Renal cortex interstitium (tissue), 11 donors: Measurements from ENCODE around the gene ZNF747. TPM values are rescaled to one million over a fixed set of nuclear protein-coding genes. Genes with fewer than 3 reads are reported as not detected.
A peak's percentile ranks its signal among the peaks of the same experiment; 100 is the strongest.
"Not testable (repeated sequence)": the region's sequence is repeated elsewhere in the genome, so short reads cannot be mapped to it uniquely, and the experiment has no call there.

Source experiments
- DNase-seq, 11 donors: peaks; one replicate each; pipeline ENCODE4 v3.0.0-alpha.2; 2013; ENCODE audit warnings: low read depth in 9 of 11, low spot score in 4 of 11; ENCODE audit errors: extremely low read depth in 1 of 11
- polyA plus RNA-seq, 3 donors: library from polyadenylated mRNA; unstranded; fragments of 120-200 nt; gene quantifications; one replicate each; pipeline ENCODE4 v1.2.1, GENCODE V29; 2013; ENCODE audit not compliant: insufficient read length in 3 of 3

Gene ZNF747
- polyA plus RNA-seq, 3 donors = 9.6 to 10.5 (median 10.1) TPM

- DNase-seq = peak in 1 of 11 donors; percentile 28
Measured at GRCh38 chr16:30561089-30561816, 26.6 kb upstream of the ZNF747 start.

- DNase-seq = no peak
Measured at GRCh38 chr16:30559690-30560089, 25.0 kb upstream of the ZNF747 start.

GRCh38 chr16:30558789-30559377 lies 24.2 kb upstream of the ZNF747 start:
- DNase-seq = no peak

DNA sequence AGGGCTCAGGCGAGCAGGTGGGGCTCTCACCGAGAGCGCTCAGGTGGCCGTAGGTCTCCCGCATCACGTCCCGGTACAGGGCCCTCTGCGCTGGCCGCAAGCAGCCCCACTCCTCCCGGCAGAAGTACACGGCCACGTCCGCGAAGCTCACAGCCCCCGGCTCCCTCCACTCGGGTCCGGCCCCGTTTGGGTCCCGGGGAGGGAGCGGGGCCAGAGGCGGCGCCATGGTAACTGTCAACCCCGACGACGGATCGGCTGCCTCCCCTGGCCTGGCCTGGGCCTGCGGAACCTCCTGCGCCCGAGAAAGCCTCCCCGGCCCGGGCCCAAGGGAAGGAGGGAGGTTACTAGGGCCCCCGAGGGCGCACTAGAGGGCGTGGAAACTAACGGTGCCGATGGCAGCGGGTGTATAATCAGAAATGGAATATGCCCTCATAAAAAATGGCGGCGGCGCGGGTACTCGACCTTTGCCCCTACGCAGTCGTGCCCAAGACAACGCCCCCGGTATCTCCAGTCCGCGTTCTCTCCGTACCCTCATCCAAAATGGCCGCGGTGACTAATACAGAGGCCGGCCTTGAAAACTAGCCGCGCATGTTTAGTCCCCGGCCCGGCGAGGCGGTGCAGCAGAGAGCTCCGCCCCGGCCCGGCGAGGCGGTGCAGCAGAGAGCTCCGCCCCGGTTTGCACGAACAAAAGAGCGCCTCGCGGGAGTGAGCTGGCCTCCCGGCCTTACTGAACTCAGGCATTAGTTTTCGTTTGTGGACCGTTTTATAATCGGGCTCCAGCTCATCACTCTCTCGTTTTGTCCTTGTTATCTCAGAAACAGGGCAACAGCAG lies 23.5 kb upstream of the ZNF747 start, which contains the start of gene ZNF764:
ZNF764 (minus strand) TSS at position 418 of the 832 bp plus-strand sequence; CDS start at position 226, 192 bp downstream.
- peak; percentile 80 to 98 (median 94) for DNase-seq

DNA sequence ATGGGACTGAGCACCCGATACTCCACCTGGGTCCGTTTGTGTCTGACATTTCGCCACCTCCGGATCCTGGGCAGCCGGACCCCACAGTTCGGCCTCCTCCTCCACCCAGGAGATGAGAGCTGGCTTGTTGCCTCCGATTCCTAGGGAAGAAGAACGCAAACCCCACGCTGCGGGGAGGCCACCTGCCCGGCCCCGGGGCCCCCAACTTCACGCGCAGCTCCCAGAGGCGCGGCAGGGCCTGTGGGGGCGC lies 23.0 kb upstream of the ZNF747 start:
- DNase-seq = no peak

- DNase-seq = no peak
Measured at GRCh38 chr16:30556125-30556473, 21.4 kb upstream of the ZNF747 start.

DNA sequence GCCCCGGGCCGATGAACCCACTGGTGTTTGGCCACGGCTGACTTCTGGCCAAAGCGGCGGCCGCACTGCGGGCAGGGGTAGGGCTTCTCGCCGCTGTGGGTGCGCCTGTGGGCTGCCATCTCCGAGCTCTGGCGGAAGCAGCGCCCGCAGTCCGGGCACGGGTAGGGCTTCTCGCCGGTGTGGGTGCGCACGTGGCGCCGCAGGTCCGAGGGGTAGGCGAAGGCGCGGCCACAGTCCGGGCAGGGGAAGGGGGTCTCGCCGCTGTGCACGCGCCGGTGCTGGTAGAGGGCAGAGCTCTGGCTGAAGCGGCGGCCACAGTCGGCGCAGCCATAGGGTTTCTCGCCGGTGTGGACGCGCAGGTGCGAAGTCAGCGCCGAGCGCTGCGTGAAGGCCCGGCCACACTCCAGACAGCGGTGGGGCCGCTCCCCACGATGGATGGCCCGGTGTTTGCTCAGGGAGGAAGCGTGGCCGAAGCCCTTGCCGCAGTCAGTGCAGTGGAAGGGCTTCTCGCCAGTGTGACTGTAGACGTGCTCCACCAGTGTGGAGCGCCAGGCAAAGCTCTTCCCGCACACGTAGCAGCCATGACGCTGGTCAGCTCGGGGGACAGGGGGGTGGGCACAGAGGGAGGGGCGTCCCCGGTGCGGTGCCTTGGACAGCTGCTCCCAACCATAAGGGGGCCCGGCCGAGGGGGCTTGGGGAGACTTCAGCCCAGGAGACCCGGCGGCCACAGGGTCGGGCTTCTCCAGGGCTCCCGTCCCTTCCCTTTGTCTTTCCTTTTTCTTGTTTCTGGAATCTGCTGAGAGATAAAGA lies 20.9 kb upstream of the ZNF747 start:
- DNase-seq = no peak

DNA sequence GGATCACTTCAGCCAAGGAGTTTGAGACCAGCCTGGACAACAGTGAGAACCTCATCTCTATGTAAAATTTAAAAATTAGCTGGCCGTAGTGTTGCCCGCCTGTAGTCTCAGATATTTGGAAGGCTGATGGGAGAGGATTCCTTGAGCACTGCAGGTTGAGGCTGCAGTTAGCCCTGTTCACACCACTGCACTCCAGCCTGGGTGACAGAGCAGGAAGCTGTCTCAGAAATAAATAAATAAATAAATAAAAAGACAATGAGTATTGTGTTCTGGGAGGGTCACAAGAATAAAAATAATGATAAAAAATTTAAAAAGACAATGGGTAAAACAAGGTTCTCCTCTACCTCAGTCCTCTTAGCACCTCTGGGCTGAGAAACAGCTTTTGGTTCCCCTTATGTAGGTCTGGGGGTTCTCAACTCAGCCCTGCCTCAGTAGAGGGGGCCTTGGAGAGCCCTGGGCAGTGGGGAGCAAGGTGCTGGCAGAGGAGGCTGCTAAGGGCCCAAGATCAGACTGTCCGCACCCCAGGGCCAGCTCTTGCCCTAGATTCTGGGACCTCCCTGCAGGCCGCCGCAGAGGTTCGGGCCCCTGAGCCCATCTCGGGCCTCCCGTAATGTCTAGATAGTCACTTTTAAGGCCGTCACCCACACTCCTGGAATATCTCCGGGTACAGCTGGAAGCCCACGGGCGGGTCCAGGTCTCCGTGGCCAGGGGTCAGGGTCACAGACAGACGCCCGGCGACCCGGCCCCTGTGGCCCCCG lies 20.1 kb upstream of the ZNF747 start:
- no peak for DNase-seq

DNA sequence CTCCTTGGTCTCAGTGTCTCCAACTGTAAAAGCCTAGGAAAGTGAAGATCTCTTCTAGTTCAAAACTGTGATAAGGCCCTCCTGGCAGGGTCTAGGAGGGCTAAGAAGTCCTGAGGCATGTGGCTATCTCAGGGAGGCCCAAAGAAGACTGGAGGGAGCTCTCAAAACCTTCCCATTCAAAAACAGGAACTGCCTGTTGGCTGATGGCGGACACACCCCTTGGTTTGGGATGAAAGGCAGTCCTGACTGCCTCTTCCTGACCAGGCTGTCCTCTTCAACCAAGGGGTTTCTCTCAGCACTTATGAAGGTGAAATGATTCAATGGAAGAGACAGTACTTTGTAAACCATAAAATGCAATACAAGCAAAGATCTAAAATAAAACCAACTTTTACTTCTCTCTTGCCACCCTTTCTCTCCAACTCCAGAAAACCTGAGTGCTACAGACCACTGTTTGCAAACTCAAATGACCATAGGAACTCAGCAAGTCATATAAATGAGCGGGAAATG lies 18.8 kb upstream of the ZNF747 start:
- DNase-seq = no peak

DNA sequence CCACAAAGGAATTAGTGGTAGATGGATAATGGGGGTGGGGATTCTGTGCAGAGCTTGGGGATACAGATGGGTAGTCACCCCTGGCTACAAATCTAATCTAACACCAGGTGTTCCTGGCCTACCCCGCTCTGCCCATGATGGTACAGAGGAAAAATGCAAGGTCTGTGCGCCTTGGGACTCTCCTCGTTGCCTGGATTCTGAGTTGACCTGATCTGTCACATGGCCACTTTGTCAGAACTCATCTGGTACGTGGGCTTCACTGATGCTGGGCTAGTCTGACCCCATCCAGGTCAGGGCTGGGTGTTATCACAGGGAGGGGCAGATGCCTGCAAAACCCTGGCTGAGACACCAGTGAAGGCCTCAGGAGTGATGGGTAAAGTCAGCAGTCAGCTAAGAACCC lies 18.3 kb upstream of the ZNF747 start:
- no peak for DNase-seq

GRCh38 chr16:30551781-30552180 lies 17.1 kb upstream of the ZNF747 start:
- DNase-seq = no peak

GRCh38 chr16:30548416-30549253 lies 14.0 kb upstream of the ZNF747 start:
- no peak for DNase-seq

DNA sequence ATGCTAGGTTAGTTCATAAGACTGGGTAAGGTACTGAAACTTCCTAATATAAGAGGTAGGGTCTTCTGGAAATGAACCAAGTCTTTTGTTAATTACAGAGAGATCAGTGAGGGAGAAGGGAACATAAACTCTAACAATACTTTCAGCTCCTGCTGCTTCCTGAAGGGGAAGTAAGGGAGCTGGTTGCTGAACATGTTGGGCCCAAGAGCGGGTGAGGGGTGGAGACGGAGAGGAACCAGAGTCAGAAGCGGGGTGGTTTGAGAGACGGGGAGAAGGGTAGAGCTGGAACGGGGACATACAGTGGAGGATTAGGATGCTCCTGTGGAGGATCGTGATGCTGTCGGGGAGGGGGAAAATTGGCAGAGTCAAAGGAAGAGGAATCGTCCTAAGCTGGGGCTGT lies 11.5 kb upstream of the ZNF747 start:
- DNase-seq = no peak

GRCh38 chr16:30543067-30543466 lies 8.4 kb upstream of the ZNF747 start:
- DNase-seq = no peak

GRCh38 chr16:30541502-30542329 lies 7.1 kb upstream of the ZNF747 start:
- DNase-seq = no peak

DNA sequence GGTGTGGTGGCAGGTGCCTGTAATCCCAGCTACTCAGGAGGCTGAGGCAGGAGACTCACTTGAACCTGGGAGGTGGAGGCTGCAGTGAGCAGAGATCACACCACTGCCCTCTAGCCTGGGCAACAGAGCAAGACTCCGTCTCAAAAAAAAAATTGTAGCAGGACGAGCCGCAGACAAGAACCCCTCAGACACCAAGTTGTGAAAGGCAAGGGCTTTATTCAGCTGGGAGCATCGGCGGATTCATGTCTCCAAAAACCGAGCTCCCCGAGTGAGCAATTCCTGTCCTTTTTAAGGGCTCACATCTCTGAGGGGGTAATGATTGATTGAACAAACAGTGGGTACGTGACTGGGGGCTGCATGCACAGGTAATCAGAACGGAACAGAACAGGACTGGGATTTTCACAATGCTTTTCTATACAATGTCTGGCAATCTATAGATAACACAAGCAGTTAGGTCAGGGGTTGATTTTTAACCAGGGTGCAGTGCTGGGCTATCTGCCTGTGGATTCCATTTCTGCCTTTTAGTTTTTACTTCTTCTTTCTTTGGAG lies 6.3 kb upstream of the ZNF747 start:
- not testable (repeated sequence) for DNase-seq
